NB4 (cell line): ENCODE measurements around the gene HS6ST3.

Source experiments
- DNase-seq: peaks from one replicate; pipeline ENCODE4 v3.0.0; 2010; ENCODE audit warnings: low read depth
- H3K4me3 ChIP-seq: one replicate; pipeline ENCODE4 v1.5.1; 2011; ENCODE audit warnings: mild to moderate bottlenecking, low read depth, low read length, moderate library complexity
- MYC ChIP-seq: IDR thresholded peaks from 2 replicates; pipeline ENCODE4 v1.6.1; 2011; ENCODE audit warnings: low read depth, low read length
- POLR2A ChIP-seq: IDR thresholded peaks from 2 replicates; pipeline ENCODE4 v1.6.1; 2011; ENCODE audit warnings: mild to moderate bottlenecking; ENCODE audit not compliant: insufficient read length; ENCODE audit errors: extremely low read depth
- TF ChIP-seq, protein P1 (sequence below): IDR thresholded peaks from 2 replicates; pipeline ENCODE4 v1.6.1; 2011; ENCODE audit warnings: low read depth, low read length
- TF ChIP-seq, protein P2 (sequence below): IDR thresholded peaks from one replicate; pipeline ENCODE4 v1.5.1; 2012; ENCODE audit warnings: low read depth, low read length

Gene HS6ST3

DNA sequence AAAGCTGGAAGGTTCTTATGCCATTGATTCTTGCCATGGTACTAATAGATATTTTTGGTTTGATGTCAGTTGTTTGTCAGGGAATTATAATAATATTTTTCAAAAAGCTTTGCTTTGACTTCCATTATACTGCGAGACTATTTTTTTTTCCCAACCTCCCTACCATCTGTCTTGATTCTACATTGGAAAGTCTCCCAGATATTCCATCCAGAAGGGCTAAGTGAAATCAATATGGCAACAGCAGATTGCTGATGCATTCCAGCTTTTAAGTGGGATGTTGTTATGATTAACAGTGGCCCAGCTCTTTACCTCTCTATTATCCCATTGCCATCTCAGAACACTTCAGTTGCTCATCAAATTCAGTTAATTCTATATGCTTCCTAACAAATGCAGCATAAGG, 657.0 kb downstream of the HS6ST3 start:
- no peak overlapping the region for H3K4me3 ChIP-seq
- no peak for DNase-seq
- TF ChIP-seq, protein P1, sequence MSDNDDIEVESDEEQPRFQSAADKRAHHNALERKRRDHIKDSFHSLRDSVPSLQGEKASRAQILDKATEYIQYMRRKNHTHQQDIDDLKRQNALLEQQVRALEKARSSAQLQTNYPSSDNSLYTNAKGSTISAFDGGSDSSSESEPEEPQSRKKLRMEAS = no peak
- TF ChIP-seq POLR2A (no peak), MYC (no peak)
- TF ChIP-seq, protein P2, sequence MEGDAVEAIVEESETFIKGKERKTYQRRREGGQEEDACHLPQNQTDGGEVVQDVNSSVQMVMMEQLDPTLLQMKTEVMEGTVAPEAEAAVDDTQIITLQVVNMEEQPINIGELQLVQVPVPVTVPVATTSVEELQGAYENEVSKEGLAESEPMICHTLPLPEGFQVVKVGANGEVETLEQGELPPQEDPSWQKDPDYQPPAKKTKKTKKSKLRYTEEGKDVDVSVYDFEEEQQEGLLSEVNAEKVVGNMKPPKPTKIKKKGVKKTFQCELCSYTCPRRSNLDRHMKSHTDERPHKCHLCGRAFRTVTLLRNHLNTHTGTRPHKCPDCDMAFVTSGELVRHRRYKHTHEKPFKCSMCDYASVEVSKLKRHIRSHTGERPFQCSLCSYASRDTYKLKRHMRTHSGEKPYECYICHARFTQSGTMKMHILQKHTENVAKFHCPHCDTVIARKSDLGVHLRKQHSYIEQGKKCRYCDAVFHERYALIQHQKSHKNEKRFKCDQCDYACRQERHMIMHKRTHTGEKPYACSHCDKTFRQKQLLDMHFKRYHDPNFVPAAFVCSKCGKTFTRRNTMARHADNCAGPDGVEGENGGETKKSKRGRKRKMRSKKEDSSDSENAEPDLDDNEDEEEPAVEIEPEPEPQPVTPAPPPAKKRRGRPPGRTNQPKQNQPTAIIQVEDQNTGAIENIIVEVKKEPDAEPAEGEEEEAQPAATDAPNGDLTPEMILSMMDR = no peak

DNA sequence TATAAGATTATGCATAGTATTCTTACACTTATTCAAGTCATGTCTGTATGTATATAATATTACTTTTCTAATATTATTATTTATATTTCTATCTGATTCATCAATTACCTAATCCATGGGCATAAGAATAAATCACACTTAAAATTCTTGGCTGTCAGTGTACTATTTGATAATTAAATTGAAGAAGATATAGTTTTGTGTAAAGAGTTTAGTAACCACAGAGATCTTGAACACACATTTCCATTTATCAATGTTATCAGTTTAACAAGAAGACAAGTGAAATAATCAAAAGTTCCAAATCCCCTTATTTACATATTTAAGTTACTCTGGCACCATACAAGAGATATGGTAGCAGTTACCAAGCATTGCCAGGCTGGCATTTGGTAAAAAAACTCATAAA, 659.9 kb downstream of the HS6ST3 start:
- no peak overlapping the region for H3K4me3 ChIP-seq
- DNase-seq = no peak
- TF ChIP-seq MYC (no peak), POLR2A (no peak)
- TF ChIP-seq, protein P2 = no peak
- TF ChIP-seq, protein P1 = no peak

DNA sequence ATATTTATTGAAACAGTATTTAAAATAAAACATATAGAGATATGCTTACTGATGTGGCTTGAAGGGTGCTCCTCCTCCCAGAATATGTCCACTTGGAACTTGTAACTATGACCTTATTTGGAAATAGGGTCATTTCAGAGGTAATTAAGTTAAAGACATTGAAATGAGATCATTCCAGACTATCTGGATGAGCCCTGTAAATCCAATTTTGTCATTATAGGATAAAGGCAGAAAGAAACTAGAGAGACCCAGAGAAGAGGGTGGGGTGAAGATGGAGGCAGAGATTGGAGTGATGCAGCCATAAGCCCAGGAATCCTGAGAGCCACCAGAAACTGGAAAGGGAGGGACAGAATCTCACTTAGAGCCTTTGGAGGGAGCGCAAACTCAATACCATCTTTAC, 661.2 kb downstream of the HS6ST3 start:
- no peak overlapping the region for H3K4me3 ChIP-seq
- DNase-seq = no peak
- no peak for TF ChIP-seq MYC
- no peak for TF ChIP-seq POLR2A
- TF ChIP-seq, protein P2 = no peak
- TF ChIP-seq, protein P1 = no peak

DNA sequence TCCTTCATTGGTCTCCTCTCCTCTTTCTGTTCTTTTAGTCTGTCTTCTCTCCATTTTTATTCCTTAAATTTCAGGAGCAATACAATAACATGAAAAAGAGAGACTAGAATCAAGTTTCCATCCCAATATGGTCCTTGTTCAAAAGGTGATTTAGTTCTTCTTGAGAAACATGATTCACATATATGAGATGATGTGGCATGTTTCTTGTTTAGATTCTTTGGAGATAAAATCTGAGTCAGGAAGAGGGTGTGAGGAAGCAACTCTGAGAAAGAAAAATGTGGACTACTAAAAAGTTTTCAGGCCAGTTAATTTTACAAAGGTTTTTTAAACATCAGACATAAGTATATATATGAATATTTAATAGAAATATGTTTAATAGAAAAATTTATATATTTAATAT, 673.0 kb downstream of the HS6ST3 start:
- no peak for DNase-seq
- no peak overlapping the region for H3K4me3 ChIP-seq
- TF ChIP-seq, protein P2 = no peak
- TF ChIP-seq MYC = no peak
- TF ChIP-seq, protein P1 = no peak
- TF ChIP-seq POLR2A = no peak

DNA sequence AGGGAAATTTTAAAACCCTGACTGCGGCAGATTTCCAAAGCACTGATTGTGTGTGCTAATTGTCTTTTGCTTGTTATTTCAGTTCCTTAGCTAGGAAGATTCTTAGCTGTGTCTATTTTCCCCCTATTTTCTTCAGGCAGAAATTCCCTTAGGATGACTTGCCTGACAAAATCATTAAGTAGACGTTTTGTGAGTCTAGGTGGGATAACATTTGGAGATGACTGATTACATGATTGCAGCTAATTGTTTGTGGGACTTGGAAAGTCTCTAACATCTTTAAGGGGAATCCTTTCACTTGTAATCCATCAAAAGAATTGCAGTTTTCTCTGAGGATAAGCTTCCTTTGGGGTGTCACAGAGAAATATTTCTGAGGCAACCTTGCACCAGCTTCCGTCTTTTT, 676.4 kb downstream of the HS6ST3 start:
- TF ChIP-seq MYC (no peak), POLR2A (no peak)
- TF ChIP-seq, protein P2 = no peak
- TF ChIP-seq, protein P1 = no peak
- no peak overlapping the region for H3K4me3 ChIP-seq
- DNase-seq = no peak

DNA sequence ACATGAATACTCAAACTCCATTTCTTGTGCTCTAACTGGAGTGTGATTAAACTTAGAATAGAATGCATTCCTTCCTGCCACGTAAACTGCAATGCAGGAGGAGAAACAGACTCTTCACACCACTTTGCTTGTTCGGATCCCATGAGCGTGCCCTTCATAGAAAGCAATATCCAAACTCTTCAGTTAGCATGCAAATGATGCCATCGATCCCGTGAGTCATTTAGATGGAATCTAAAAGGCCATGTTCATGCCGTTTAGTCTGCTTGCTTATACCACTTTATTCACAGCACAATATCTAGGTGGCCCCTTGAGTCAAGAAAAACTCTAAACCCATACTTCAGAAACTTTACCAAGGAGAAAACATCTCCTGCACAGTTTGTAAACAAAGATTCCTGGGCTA, 678.6 kb downstream of the HS6ST3 start:
- DNase-seq = no peak
- TF ChIP-seq MYC (no peak), POLR2A (no peak)
- TF ChIP-seq, protein P2 = no peak
- TF ChIP-seq, protein P1 = no peak
- no peak overlapping the region for H3K4me3 ChIP-seq
